ENCODE data around the gene TSEN2.

GRCh38 chr3:12582730-12583129 lies 98.5 kb downstream of the TSEN2 start:
- no peak for TF ChIP-seq CTCF (IDR thresholded peaks at IDR 0.05 in 8 of 11, conservative IDR thresholded peaks at IDR 0.05 in 3 of 11)
- no peak for TF ChIP-seq POLR2A (IDR thresholded peaks at IDR 0.05)
- no peak for TF ChIP-seq POLR2AphosphoS5 (IDR thresholded peaks at IDR 0.05)

Measured in spleen (tissue), 7 donors.